ENCODE measurements around the gene SLC39A12.
"Not testable (repeated sequence)": the region's sequence is repeated elsewhere in the genome, so short reads cannot be mapped to it uniquely, and the experiment has no call there.

The SLC39A12 gene

GRCh38 chr10:17951868-17952371, at the start of gene SLC39A12:
Gene SLC39A12, plus strand, starts transcription at chr10:17951918. Its CDS starts 1,359 bp downstream, at chr10:17953277.
- DNase-seq, result no peak

- DNase-seq, result no peak
Measured at GRCh38 chr10:17904564-17904963, 47.2 kb upstream of the SLC39A12 start.

GRCh38 chr10:17905491-17905890, 46.2 kb upstream of the SLC39A12 start:
- no peak for DNase-seq

GRCh38 chr10:17906002-17906401, 45.7 kb upstream of the SLC39A12 start:
- no peak for DNase-seq

GRCh38 chr10:17907641-17908040, 44.1 kb upstream of the SLC39A12 start:
- no peak for DNase-seq

GRCh38 chr10:17910125-17910789, 41.5 kb upstream of the SLC39A12 start:
- no peak for DNase-seq

GRCh38 chr10:17912754-17913153, 39.0 kb upstream of the SLC39A12 start:
- DNase-seq, result no peak

GRCh38 chr10:17913604-17914003, 38.1 kb upstream of the SLC39A12 start:
- DNase-seq, result no peak

GRCh38 chr10:17914169-17915045, 37.3 kb upstream of the SLC39A12 start:
- no peak for DNase-seq

GRCh38 chr10:17915181-17915580, 36.5 kb upstream of the SLC39A12 start:
- no peak for DNase-seq

GRCh38 chr10:17918187-17918903, 33.4 kb upstream of the SLC39A12 start:
- no peak for DNase-seq

GRCh38 chr10:17921378-17921777, 30.3 kb upstream of the SLC39A12 start:
- DNase-seq, result no peak

- DNase-seq, result no peak
Measured at GRCh38 chr10:17923728-17924127, 28.0 kb upstream of the SLC39A12 start.

GRCh38 chr10:17943033-17943745, 8.5 kb upstream of the SLC39A12 start:
- DNase-seq, result no peak

- DNase-seq, result not testable (repeated sequence)
Measured at GRCh38 chr10:17950269-17950668, 1.4 kb upstream of the SLC39A12 start.

- DNase-seq, result no peak
Measured at GRCh38 chr10:17950726-17951125, 992 bp upstream of the SLC39A12 start.

GRCh38 chr10:17954372-17954771, 2.7 kb downstream of the SLC39A12 start:
- not testable (repeated sequence) for DNase-seq

- no peak for DNase-seq
Measured at GRCh38 chr10:17954861-17955260, 3.1 kb downstream of the SLC39A12 start.

GRCh38 chr10:17958049-17958448, 6.3 kb downstream of the SLC39A12 start:
- DNase-seq, result no peak

- DNase-seq, result no peak
Measured at GRCh38 chr10:17959870-17960269, 8.2 kb downstream of the SLC39A12 start.

GRCh38 chr10:17961551-17962422, 10.1 kb downstream of the SLC39A12 start:
- DNase-seq, result no peak

GRCh38 chr10:17963431-17963830, 11.7 kb downstream of the SLC39A12 start:
- no peak for DNase-seq
